ENCODE results near the gene BAD. TPM values are rescaled to one million over a fixed set of nuclear protein-coding genes. Genes with fewer than 3 reads are reported as not detected.

Gene BAD
- total and polyA plus RNA-seq, 2 of the 13 experiments (the other 11 are each of a cell fraction or from before 2014, with no cell fraction given) = 17.9 to 28.5 TPM

DNA sequence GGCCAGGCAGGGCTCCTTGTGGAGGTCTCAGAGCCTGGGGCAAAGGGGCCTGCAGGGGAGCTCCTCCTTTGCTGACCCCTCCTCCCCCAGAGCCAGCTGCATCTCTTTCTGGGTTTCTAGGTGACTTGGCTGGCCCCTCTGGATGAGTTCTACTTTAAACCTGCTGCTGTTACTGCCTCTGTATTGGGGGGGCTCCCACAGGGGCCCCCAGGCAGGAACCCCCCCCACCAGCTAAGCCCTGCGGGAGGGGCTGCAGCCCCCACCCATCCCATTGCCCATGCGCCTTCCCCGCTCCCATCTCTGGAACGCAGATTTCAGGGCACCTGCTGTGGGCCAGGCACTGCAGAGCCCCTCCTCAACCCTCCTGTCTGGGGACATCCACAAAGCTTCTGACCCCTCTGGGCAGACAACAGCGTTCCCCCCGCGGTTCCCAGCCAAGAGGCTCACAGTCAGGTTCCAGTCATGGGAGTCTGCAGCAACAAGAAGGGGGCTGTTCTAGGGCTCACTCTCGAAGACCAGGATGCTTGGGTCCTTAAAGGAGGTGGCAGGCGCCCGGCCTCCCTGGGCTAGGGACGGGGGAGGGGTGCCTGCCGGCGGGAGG, 34.0 kb downstream of the BAD start (continued):
- TF ChIP-seq ZNF678 (CRISPR knock-in tag; IDR thresholded peaks at IDR 0.05) = no peak
- TF ChIP-seq, protein P1, sequence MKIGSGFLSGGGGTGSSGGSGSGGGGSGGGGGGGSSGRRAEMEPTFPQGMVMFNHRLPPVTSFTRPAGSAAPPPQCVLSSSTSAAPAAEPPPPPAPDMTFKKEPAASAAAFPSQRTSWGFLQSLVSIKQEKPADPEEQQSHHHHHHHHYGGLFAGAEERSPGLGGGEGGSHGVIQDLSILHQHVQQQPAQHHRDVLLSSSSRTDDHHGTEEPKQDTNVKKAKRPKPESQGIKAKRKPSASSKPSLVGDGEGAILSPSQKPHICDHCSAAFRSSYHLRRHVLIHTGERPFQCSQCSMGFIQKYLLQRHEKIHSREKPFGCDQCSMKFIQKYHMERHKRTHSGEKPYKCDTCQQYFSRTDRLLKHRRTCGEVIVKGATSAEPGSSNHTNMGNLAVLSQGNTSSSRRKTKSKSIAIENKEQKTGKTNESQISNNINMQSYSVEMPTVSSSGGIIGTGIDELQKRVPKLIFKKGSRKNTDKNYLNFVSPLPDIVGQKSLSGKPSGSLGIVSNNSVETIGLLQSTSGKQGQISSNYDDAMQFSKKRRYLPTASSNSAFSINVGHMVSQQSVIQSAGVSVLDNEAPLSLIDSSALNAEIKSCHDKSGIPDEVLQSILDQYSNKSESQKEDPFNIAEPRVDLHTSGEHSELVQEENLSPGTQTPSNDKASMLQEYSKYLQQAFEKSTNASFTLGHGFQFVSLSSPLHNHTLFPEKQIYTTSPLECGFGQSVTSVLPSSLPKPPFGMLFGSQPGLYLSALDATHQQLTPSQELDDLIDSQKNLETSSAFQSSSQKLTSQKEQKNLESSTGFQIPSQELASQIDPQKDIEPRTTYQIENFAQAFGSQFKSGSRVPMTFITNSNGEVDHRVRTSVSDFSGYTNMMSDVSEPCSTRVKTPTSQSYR (CRISPR knock-in tag; IDR thresholded peaks at IDR 0.05; ENCODE audit: borderline replicate concordance) = 0 out of 2 replicates have a peak, but pooled peaks have one; percentile 32
- no peak for TF ChIP-seq ZSCAN9 (CRISPR knock-in tag; IDR thresholded peaks at IDR 0.05; ENCODE audit: borderline replicate concordance)
- TF ChIP-seq GZF1 (CRISPR knock-in tag; IDR thresholded peaks at IDR 0.05) = no peak
- TF ChIP-seq SCMH1 (CRISPR knock-in tag; IDR thresholded peaks at IDR 0.05; ENCODE audit: borderline replicate concordance) = no peak
- no peak for TF ChIP-seq KDM5A (IDR thresholded peaks at IDR 0.05; ENCODE audit: borderline replicate concordance, low read length)
- no peak for TF ChIP-seq TBX2 (CRISPR knock-in tag; IDR thresholded peaks at IDR 0.05; ENCODE audit: borderline replicate concordance)
- no peak for TF ChIP-seq SSRP1 (CRISPR knock-in tag; IDR thresholded peaks at IDR 0.05)
- TF ChIP-seq ZSCAN12 (CRISPR knock-in tag; IDR thresholded peaks at IDR 0.05) = no peak
- no peak for TF ChIP-seq NBN (conservative IDR thresholded peaks at IDR 0.05)
- TF ChIP-seq, protein P2, sequence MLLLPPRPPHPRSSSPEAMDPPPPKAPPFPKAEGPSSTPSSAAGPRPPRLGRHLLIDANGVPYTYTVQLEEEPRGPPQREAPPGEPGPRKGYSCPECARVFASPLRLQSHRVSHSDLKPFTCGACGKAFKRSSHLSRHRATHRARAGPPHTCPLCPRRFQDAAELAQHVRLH (CRISPR knock-in tag; IDR thresholded peaks at IDR 0.05; ENCODE audit: borderline replicate concordance, low read depth) = no peak
- TF ChIP-seq ATF7-NPFF (CRISPR knock-in tag; IDR thresholded peaks at IDR 0.05; ENCODE audit: low read depth) = 0 out of 2 replicates have a peak, but pooled peaks have one; percentile 44
- no peak for TF ChIP-seq HNRNPH1 (optimal IDR thresholded peaks at IDR 0.05; ENCODE audit: low read depth, low read length)
- TF ChIP-seq, protein P3, sequence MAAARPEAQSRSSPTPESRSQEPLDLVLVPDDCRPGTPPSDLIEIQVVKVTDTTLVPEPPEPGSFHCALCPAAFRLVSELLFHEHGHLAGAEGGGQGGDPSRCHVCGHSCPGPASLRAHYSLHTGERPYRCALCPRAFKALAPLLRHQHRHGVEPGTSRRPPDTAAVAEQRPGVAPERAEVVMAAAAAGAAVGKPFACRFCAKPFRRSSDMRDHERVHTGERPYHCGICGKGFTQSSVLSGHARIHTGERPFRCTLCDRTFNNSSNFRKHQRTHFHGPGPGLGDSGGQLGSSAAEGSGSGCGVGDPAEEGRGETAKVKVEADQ (CRISPR knock-in tag; IDR thresholded peaks at IDR 0.05; ENCODE audit: borderline replicate concordance) = no peak
- TF ChIP-seq ZNF841 (CRISPR knock-in tag; IDR thresholded peaks at IDR 0.05; ENCODE audit: borderline replicate concordance) = no peak
- 0 out of 2 replicates have a peak, but pooled peaks have one; percentile 29 for TF ChIP-seq ZNF501 (CRISPR knock-in tag; IDR thresholded peaks at IDR 0.05)
- TF ChIP-seq, protein P4, sequence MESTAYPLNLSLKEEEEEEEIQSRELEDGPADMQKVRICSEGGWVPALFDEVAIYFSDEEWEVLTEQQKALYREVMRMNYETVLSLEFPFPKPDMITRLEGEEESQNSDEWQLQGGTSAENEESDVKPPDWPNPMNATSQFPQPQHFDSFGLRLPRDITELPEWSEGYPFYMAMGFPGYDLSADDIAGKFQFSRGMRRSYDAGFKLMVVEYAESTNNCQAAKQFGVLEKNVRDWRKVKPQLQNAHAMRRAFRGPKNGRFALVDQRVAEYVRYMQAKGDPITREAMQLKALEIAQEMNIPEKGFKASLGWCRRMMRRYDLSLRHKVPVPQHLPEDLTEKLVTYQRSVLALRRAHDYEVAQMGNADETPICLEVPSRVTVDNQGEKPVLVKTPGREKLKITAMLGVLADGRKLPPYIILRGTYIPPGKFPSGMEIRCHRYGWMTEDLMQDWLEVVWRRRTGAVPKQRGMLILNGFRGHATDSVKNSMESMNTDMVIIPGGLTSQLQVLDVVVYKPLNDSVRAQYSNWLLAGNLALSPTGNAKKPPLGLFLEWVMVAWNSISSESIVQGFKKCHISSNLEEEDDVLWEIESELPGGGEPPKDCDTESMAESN (CRISPR knock-in tag; conservative IDR thresholded peaks at IDR 0.05) = 0 out of 2 replicates have a peak, but pooled peaks have one; percentile 28
- TF ChIP-seq, protein P5, sequence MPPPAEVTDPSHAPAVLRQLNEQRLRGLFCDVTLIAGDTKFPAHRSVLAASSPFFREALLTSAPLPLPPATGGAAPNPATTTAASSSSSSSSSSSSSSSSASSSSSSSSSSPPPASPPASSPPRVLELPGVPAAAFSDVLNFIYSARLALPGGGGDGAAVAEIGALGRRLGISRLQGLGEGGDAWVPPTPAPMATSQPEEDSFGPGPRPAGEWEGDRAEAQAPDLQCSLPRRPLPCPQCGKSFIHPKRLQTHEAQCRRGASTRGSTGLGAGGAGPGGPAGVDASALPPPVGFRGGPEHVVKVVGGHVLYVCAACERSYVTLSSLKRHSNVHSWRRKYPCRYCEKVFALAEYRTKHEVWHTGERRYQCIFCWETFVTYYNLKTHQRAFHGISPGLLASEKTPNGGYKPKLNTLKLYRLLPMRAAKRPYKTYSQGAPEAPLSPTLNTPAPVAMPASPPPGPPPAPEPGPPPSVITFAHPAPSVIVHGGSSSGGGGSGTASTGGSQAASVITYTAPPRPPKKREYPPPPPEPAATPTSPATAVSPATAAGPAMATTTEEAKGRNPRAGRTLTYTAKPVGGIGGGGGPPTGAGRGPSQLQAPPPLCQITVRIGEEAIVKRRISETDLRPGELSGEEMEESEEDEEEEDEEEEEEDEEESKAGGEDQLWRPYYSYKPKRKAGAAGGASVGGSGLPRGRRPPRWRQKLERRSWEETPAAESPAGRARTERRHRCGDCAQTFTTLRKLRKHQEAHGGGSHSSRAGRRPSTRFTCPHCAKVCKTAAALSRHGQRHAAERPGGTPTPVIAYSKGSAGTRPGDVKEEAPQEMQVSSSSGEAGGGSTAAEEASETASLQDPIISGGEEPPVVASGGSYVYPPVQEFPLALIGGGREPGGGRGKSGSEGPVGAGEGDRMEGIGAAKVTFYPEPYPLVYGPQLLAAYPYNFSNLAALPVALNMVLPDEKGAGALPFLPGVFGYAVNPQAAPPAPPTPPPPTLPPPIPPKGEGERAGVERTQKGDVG (CRISPR knock-in tag; IDR thresholded peaks at IDR 0.05; ENCODE audit: borderline replicate concordance) = no peak
- TF ChIP-seq ZMAT3 (CRISPR knock-in tag; conservative IDR thresholded peaks at IDR 0.05) = no peak
- no peak for TF ChIP-seq SRSF4 (IDR thresholded peaks at IDR 0.05; ENCODE audit: low read depth, low read length, poor library complexity, severe bottlenecking)
- TF ChIP-seq MAFF (IDR thresholded peaks at IDR 0.05; ENCODE audit: low read depth, low read length) = no peak
